GM18873 (cell line): Measurements from ENCODE around the gene MLXIPL.
"Not testable (repeated sequence)": the region's sequence is repeated elsewhere in the genome, so short reads cannot be mapped to it uniquely, and the experiment has no call there.

Source experiments
- ATAC-seq: cut with Tn5 transposase; IDR thresholded peaks from one replicate; pipeline ENCODE4 v1.9.1; 2021; ENCODE audit warnings: mild to moderate bottlenecking, moderate library complexity, moderate number of reproducible peaks; ENCODE audit not compliant: unreplicated experiment, low FRiP score

The MLXIPL gene

GRCh38 chr7:73623798-73624668 lies at the start of gene MLXIPL:
Gene MLXIPL (minus strand): TSS chr7:73624522. CDS start chr7:73624492, 30 bp downstream.
- no peak for ATAC-seq

- no peak for ATAC-seq
These were observed 47.6 kb upstream of the MLXIPL start for GRCh38 chr7:73671857-73672445.

DNA sequence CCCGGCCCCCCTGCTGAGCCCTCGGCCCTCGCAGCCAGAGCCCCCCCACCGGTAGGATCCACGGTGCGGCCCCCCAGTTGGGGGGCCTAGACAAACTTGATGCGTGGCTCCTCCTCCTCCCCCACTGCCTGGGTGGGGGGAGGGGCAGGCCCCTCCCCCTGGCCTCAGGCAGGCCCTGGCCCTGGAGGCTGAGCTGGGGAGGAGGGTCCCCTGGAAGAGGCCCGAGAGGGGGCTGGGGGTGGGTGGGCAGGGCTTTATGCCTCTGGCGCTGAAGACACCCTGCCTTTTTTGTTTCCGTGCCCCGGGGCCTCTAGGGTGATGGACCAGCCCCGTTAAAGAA lies 47.0 kb upstream of the MLXIPL start:
- no peak for ATAC-seq

- no peak for ATAC-seq
These were observed 45.6 kb upstream of the MLXIPL start for GRCh38 chr7:73669858-73670385.

DNA sequence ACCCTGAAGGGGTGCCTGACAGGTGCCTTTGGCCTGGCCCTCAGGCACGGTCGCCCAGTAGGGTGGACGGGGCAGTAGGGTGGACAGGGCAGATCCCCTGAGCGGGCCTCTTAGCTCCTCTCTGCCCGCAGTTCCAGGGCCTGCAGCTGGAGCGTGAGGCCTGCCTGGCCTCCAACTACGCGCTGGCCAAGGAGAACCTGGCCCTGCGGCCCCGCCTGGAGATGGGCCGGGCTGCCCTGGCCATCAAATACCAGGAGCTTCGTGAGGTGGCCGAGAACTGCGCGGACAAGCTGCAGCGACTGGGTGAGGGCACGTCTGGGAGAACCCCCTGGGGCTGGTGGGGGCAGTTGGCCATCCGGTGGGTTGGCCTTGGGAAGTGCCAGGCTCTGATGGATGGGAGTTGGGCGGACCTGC lies 45.0 kb upstream of the MLXIPL start:
- no peak for ATAC-seq

DNA sequence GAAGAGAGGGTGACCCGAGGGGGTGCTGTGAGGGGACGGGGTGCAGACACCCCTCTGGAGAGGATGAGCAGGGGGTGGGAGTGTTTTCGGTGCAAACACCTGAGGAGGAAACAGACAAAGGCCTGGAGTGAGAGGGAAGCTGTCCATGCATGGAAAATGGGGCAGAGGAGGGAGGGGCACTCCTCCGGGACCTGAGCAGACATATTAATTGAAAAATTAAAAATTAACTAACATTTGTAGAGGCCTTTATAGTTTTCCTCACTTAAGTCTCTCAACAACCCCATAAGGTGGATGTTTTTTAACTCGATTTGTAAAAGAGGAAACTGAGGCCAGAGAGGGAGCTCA lies 44.5 kb upstream of the MLXIPL start:
- no peak for ATAC-seq

GRCh38 chr7:73668103-73668885 lies 44.0 kb upstream of the MLXIPL start:
- ATAC-seq = no peak

GRCh38 chr7:73667344-73668102 lies 43.2 kb upstream of the MLXIPL start, which contains the start of gene VPS37D:
Gene VPS37D (plus strand): TSS chr7:73667831. CDS start chr7:73667959, 128 bp downstream.
- ATAC-seq = peak; percentile 56

DNA sequence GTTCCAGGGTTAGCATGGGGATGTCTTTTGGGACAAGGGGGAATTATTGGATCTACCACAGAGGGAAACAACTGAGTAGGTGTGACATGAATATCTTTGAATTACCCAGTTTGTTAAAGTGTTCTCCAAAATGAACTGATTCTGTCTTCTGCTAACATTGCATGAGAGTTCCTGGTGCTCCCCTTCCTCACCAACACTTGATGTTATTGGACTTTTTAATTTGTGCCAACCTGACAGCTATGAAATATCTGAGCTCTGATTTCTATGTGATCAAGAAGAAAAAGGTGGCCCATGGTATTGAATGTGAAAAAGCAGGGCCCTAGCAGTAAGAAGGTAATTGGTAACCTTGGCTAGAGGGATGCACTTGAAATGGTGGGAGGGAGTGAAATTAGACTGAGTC lies 38.7 kb upstream of the MLXIPL start:
- no peak for ATAC-seq

- not testable (repeated sequence) for ATAC-seq
These were observed 36.3 kb upstream of the MLXIPL start for GRCh38 chr7:73660594-73660993.

- no peak for ATAC-seq
These were observed 35.7 kb upstream of the MLXIPL start for GRCh38 chr7:73659983-73660382.

GRCh38 chr7:73655309-73655708 lies 31.0 kb upstream of the MLXIPL start:
- not testable (repeated sequence) for ATAC-seq

GRCh38 chr7:73652541-73652949 lies 28.2 kb upstream of the MLXIPL start:
- no peak for ATAC-seq

GRCh38 chr7:73650524-73650923 lies 26.2 kb upstream of the MLXIPL start:
- ATAC-seq = no peak

GRCh38 chr7:73649576-73649975 lies 25.3 kb upstream of the MLXIPL start:
- no peak for ATAC-seq

GRCh38 chr7:73648593-73649332 lies 24.4 kb upstream of the MLXIPL start:
- ATAC-seq = no peak

- ATAC-seq = no peak
These were observed 23.6 kb upstream of the MLXIPL start for GRCh38 chr7:73647725-73648592.
